ENCODE measurements around the gene COL6A2.
"Not testable (repeated sequence)": the region's sequence is repeated elsewhere in the genome, so short reads cannot be mapped to it uniquely, and the experiment has no call there.

COL6A2 gene

GRCh38 chr21:46157987-46158451, 60.1 kb downstream of the COL6A2 start:
- no peak for DNase-seq

- no peak for DNase-seq
These were observed 60.9 kb downstream of the COL6A2 start for GRCh38 chr21:46158666-46159300.

GRCh38 chr21:46159390-46159789, 61.5 kb downstream of the COL6A2 start:
- DNase-seq: no peak

GRCh38 chr21:46159841-46160656, 62.1 kb downstream of the COL6A2 start:
- no peak for DNase-seq

- no peak for DNase-seq
These were observed 62.7 kb downstream of the COL6A2 start for GRCh38 chr21:46160657-46160906.

GRCh38 chr21:46160907-46161632, 63.2 kb downstream of the COL6A2 start:
- DNase-seq: no peak

- DNase-seq: no peak
These were observed 64.0 kb downstream of the COL6A2 start for GRCh38 chr21:46161633-46162592.

GRCh38 chr21:46163380-46163779, 65.5 kb downstream of the COL6A2 start:
- DNase-seq: no peak

GRCh38 chr21:46165098-46165497, 67.2 kb downstream of the COL6A2 start:
- DNase-seq: no peak

GRCh38 chr21:46168238-46168637, 70.3 kb downstream of the COL6A2 start:
- DNase-seq: no peak

GRCh38 chr21:46168659-46169386, 70.9 kb downstream of the COL6A2 start:
- DNase-seq: no peak

- not testable (repeated sequence) for DNase-seq
These were observed 72.7 kb downstream of the COL6A2 start for GRCh38 chr21:46170436-46171193.

- no peak for DNase-seq
These were observed 73.7 kb downstream of the COL6A2 start for GRCh38 chr21:46171585-46171984.

- no peak for DNase-seq
These were observed 74.3 kb downstream of the COL6A2 start for GRCh38 chr21:46171996-46172862.

- DNase-seq: no peak
These were observed 75.1 kb downstream of the COL6A2 start for GRCh38 chr21:46172863-46173528.

GRCh38 chr21:46173573-46173972, 75.7 kb downstream of the COL6A2 start:
- no peak for DNase-seq

GRCh38 chr21:46176443-46177129, 78.7 kb downstream of the COL6A2 start:
- not testable (repeated sequence) for DNase-seq

GRCh38 chr21:46178961-46179360, 81.0 kb downstream of the COL6A2 start:
- no peak for DNase-seq

All from RPMI8226 (cell line).